Daoy (cell line): ENCODE results near the gene SH2D1B. TPM values are rescaled to one million over a fixed set of nuclear protein-coding genes. Genes with fewer than 3 reads are reported as not detected.

Experiments used
- DNase-seq: peaks from one replicate; pipeline ENCODE4 v3.0.0-alpha.2; 2015; ENCODE audit warnings: low read depth
- total RNA-seq: library from RNA; depleted of rRNA; stranded (reverse); fragments of >200 nt; shearing (Covaris generic); gene quantifications from 2 replicates; pipeline ENCODE4 v1.2.3, GENCODE V29; 2014

Gene SH2D1B
- total RNA-seq, 1 experiment from 2014 or later = 1.1 TPM

DNA sequence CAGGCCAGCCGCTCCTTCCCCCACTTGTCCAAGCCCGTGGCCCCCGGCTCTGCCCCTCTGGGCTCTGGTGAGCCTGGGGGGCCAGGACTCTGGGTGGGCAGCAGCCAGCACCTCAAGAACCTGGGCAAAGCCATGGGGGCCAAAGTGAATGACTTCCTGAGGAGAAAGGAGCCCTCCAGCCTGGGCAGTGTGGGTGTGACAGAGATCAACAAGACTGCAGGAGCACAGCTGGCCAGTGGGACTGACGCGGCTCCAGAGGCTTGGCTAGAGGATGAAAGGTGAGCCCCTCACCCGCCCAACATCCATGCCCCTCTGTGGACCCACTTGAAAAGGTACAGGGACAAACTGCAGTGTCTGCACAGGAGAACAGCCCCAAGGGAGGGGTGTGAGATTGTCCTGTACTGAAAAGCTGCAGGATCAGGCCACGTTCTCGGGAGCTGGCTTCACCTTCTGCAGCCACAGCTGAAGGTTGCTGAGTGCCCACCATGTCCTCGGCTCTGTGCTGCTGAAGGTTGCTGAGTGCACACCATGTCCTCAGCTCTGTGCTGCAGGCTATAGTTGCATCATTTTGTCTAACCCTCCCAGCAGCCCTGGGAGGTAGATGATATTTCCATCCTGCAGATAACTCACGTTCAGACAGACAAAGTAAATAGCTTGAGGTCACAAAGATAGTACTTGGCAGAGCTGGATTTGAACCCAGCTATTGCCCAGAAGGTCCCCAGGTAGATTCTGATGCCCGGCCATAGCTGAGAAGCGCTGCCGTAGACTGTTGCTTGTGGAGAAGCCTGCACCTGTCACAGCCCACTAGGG, 29.8 kb downstream of the SH2D1B start:
- no peak for DNase-seq

DNA sequence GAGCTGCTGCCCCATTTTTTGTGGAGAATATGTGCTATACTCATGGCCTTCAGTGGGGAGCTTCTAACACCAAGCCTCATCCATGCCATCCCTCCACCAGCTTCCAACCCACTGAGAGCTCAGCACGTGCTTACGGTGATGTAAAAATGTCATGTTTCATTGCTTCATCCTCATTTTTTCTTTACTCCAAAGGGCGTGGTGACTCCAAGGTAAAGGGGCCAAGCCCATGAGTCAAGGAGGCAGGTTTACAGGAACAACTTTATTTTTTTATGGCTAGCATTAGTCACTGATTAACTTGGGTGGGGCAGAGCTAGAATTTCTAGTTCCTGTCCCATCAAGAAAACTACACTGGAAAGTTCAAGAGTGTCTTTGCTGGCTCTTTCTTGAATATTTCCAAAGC, 30.6 kb downstream of the SH2D1B start, which contains the start of gene C1orf226:
TSS of gene C1orf226 (plus strand) at position 346 of the 400 bp plus-strand sequence. CDS start 174 bp downstream, outside the sequence.
- DNase-seq = no peak

DNA sequence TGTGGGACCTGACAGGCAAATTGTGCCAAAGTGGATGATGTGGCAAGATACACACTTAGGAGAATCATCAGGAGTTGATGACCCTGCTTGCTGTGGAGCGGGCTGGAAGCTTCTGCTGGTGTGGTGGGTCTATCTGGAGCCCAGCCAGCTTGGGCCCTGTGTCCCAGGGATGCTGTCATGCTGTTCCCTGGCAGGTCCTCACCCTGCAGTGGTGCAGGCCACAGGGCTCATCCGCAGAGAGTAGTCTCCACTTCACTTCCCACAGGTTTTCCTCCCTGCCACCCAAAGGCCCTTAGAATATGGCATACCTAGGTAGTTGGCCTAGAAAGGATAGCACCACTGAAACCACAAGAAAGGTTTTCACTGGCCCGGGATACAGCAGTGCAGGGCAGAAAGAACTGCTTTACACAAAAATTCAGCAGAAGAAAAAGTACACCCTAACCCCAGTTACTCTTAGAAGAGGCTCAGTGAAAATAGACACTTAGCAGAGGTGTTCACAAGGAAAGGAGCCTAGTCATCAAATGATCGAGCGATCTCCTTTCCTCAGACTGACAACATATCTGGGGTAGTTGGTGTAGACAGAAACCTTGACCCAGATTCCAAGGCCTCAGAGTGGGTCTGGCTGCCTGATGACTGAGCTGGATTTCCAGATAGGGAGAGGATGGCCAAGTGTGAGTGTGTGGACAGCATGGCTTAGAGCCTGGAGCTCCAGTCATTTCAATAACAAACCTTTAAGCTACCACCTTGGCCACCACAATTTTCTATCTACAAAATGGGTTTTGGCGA, 31.7 kb downstream of the SH2D1B start:
- peak; percentile 17 for DNase-seq

DNA sequence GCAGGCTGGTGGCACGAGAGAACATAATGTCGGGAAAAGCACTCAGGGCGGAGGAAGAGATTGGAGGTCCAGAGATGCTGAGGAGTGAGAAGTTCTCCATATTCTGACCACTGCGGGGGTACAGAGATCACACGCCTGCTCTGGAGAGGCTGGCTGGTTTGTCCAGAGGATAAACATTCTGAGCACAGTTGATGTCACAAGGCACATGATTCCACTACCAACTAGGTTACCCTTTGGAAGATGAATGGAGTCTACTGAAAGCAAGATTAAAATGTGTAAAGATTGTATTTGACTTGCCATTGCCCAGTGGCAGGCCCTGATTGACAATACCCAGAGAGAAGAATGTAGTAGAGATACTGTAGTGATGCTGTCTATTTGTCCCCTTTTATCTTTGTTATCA, 35.2 kb downstream of the SH2D1B start, which contains the start of gene SPATA46:
TSS of gene SPATA46 (minus strand) at position 164 of the 400 bp plus-strand sequence. CDS start at position 100, 64 bp downstream.
- DNase-seq = no peak

DNA sequence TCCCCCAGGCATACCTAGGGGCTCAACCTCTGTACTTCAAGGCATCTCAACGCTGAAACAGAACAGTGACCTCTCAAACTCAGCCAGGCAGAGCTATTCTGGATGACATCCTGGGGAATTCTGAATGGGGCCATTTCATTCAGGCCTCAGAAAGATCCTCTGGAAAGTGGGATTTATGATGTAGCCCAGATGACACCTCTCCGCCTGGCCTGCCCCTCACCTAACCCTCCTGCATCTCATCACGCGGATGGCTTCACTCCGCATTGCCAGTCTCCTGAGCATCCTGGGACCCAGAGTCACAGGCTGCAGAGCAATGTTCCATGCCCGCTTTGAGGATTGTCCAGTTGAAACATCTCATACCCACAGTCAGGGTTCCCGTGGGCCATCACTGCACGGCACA, 36.5 kb downstream of the SH2D1B start:
- no peak for DNase-seq

DNA sequence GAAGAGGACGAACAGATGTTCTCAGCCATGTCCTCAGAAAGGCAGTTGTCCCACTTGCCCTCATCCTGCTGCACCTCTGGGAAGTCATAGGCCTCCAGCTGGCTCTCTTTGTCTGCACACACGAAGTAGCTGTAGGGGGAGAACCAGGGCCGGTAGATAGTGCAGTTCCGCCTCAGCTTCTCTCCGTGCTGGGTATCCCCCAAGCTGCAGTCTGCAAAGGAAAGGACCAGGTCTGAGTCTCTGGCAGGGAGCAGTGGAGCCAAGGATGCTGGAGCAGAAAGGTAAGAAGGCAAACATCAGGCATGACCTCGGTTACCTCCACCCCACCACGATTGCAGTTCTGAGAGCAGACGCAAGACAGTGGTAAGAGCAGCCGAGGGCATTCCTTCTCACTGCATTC, 37.5 kb downstream of the SH2D1B start:
- no peak for DNase-seq

DNA sequence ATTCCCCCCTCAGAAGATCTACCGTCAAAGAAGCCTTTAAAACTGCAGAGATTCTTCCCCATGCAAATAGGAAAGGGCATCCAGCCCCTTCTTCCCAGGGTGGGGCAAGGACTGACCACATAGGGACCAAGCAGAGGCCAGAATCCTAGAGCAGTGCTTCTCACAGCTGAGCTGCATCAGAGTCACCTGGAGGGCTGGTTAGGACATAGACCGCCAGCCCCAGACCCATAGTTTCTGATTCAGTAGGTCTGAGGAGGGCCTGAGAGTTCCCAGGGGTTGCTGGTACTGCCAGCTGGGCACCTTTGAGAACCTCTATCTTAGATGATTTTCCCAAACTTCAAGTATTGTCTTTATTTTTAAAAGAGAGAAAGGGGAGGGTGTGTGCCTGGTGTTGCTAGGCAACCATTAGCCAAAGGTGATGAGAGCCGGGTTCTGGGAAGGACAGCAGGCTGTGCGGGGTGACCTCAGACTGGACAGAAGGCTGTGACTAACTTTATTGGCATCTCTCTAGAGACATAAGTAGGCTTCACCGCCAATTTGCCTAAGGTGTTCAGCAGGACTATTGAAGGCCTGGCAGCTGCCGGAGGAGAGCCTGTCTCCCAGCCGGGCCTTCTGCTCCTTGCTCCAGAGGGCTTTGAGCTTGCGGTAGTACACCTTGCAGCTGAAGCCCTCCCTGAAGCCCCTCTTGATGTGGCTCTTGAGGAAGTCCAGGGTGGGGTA, 38.2 kb downstream of the SH2D1B start:
- no peak for DNase-seq

DNA sequence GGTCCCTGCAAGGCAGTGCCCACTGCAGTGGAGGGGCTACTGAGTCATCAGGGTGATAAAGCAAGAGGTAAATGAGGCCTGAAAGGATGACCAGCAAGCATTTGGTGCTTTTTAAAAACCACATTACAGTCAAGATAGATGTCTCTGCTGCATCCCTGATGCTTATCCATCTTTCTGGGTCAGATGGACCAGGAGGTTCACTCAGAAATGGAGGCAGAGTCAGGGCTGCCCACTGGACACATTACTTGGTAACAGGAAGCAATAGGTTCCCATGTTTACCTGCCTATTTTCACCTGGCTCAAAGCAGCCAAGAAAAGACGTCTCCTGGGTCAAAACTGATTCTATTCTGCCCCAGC, 38.9 kb downstream of the SH2D1B start:
- DNase-seq = no peak

DNA sequence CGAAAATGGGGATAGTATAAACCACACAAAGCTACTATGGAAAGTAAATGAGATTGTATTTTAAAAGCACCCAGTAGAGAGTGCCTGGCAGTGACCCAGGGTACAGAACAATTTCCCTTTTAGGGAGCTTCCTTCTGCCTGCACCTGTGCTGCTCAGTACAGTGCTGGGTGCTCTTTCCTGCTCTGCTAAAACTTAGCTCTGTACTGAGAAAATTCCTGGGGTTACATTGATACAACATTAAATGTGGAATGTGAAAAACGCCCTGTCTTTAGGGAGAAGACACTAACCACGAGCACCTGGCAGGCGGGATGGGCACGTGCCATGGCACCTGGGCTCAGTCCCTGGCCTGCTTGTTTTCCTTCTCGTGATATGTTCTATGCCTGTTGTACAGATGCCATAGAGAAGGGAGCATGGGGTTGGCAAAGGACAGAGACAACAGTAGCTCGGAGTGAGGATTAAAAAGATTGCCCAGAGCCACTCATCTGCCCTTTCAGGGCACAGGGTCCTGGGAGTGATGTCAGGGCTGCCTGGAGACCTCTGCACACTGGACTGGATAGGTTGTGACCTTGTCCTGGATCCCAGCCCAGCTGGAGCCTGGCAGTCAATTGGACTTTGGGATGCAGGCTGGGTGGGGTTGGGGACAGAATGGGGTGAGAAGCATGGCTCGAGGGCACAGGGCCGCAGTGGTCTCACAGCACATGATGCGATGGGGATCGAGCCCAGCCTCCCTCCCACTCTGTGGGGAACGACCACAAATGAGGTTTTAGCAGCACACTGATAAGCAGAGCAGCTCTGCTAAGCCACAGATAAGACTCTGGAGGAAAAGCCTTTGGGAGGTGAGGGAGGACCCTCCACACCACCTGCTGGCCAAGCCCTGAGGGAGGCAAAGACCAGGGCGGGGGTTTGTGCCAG, 39.5 kb downstream of the SH2D1B start:
- DNase-seq = no peak

DNA sequence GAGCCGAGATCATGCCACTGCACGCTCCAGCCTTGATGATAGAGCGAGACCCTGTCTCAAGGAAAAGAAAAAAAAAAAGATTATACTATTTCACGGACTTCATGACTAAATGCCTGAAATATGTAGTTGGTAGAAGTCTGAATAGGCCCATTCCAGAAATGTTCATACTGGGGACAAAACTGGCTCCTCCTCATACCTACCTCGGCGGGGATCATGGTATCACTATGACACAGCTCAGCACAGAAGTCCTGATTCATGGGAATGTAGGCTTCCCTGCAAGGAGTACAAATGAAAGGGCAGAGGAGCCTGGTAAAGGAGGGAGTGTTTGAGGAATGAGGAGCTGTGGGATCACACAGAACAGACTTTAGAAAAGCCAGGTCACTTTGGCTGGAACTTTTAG, 40.3 kb downstream of the SH2D1B start:
- DNase-seq = no peak

DNA sequence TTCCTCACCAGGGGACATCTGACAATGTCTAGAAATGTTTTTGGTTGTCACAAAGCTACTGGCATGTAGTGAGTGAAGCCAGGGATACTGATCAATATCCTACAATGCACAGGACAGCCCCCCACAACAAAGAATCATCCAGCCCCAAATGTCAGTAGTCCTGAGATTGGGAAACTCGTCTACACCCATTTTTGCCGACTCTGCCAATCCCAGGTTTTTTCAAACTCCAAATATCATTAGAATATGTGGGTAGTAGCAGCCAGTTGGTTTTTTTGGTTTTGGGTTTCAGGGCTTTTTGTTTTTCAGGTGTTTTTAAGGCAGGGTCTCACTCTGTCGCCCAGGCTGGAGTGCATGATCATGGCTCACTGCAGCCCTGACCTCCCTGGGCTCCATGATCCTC, 41.2 kb downstream of the SH2D1B start:
- no peak for DNase-seq

DNA sequence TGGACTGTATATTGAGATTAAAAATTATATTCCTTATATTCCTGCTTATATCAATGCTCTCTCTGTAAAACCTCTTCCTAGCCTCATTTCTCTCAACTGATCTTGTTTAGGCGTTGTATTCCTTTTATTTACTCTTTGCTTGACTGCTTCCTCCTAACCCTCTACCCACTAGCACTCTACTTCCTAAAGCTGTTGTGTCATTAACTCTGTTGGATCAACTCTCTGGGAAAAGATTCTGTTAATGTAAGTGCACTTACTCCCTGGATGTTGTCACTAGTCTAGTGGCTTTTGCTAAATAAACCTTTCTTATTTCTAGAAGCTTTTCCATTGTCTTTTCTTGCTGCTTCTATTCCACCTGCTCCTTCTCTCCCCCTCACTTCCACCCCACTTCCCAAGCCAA, 41.8 kb downstream of the SH2D1B start:
- no peak for DNase-seq

DNA sequence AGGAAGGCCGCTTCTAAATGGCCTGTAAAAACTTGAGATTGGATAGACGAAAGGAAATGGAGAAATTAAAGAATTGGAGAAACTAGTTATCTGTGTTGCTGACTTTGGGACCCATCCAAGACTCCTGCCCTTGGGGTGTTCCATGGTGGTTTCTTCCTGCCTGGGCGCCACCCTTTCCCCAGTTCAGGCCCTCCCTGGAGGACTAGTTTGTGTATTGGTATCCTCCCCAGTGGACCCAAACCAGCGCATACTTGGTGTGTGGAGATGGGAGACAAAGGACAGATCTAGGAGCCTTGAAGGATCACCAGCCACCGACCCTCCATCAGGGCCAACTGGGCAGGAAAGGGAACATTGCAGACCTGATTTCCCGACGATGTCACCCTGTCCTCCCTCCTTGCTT, 42.4 kb downstream of the SH2D1B start:
- DNase-seq = no peak

DNA sequence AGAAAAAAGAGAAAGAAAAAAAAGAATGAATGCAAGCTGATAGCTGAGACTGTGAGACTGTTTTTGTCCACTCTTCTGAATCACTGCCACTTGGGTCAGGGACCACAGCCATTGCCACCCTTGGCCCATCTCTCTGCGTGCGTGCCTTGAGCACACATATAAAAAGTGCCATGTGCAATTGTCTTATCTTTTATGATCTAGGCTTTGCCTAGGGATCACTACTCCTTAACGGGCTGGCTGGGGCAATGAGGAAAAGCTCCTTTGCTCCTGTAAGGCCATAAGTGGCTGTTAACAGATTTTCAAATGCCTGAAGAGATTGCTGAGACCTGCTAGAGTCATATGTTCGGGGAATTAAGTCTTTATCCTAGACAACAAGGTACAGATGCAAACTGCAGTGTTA, 43.5 kb downstream of the SH2D1B start:
- no peak for DNase-seq

DNA sequence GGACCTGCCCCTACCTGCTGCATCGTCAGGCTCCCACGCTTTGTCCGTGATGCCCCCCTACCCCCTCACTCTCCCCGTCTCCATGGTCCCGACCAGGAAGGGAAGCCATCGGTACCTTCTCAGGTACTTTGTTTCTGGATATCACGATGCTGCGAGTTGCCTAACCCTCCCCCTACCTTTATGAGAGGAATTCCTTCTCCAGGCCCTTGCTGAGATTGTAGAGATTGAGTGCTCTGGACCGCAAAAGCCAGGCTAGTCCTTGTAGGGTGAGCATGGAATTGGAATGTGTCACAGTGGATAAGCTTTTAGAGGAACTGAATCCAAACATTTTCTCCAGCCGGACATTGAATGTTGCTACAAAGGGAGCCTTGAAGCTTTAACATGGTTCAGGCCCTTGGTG, 44.2 kb downstream of the SH2D1B start:
- no peak for DNase-seq

DNA sequence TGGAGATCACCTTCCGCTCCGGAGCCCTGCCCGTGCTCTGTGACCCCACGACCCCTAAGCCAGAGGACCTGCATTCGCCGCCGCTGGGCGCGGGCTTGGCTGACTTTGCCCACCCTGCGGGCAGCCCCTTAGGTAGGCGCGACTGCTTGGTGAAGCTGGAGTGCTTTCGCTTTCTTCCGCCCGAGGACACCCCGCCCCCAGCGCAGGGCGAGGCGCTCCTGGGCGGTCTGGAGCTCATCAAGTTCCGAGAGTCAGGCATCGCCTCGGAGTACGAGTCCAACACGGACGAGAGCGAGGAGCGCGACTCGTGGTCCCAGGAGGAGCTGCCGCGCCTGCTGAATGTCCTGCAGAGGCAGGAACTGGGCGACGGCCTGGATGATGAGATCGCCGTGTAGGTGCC, 44.9 kb downstream of the SH2D1B start:
- no peak for DNase-seq

DNA sequence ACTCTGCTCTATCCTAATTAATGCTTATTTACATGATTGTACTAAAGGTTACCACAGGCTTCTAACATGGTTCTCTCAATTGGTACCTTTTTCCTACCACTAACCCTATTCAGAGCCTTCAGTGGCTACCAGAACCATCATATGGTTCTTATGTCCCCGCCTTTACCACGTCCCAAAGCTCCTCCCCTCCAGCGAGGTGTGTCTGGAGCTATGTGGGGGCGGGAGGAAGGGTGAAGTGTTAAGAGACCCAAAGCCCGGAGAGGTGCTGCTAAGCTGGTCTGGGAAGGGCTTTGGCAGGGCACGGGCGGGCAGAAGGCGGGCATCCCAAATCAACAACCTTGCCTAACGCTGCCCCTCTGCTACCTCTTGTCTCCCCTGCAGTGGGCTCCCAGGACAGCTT, 45.3 kb downstream of the SH2D1B start:
- no peak for DNase-seq

DNA sequence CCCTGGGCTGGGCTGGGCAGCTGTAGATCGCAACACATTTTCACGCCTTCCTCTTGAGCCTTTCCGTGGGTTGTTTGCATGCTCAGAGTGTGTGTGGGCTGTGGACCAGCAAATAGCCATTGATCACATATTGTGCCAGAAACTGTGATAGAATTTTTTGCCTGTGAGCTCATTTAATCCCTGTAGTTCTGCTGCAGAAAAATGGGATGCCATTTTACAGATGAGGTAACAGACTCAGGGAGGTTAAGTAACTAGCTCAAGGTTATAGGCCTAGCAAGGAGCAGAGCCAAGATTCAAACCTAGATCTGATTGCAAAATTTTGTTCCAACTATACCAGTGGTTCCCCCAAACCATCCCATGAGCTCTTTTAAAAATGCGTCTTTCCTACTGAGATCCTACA, 45.8 kb downstream of the SH2D1B start:
- no peak for DNase-seq

DNA sequence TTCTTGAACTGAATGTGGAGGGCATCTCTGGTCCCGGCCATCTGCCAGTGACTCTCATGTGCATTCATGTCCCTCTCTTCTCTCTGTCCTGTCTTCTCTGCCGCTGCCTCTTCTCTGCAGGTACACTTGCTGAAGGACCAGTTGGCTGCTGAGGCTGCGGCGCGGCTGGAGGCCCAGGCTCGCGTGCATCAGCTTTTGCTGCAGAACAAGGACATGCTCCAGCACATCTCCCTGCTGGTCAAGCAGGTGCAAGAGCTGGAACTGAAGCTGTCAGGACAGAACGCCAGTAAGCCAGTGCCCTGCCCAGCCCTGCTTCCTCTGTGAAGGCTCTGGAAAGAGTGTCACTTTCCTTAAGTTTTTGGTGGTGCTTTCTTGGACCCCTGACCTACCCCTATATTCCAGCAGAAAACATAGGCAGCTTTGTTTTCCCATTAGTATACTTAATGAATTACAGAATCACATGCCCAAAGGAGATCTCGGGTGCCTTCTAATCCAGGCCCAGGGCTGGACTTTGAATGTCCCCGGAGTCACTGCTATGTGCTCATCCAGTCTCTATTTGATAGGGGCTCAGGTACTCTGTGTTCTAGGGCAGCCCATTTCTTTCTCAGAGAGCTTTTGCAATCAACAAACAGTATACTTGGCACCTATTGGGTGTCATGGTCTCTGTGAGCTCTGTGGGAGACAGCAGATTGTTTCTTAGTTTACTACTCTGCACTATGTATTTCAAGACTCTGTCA, 46.5 kb downstream of the SH2D1B start:
- DNase-seq = no peak

DNA sequence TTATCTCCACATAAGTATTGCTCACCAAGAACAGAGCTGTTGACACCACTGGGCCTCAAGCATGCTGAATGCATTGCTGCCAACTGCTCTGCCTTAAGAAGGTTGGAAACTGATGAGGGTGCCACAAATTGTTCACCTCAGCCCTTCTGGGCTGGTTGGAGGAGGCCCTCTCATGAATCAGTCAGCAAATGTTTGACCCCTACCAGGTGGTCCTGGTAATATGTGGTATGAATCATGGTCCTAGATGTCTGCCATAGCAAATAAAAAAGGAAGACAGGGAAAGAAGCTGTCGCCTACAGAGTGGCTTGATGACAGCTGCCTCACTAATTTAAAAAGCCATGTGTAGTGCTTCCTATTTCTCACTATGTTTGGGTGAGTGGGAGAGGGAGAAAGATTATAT, 47.4 kb downstream of the SH2D1B start:
- no peak for DNase-seq

DNA sequence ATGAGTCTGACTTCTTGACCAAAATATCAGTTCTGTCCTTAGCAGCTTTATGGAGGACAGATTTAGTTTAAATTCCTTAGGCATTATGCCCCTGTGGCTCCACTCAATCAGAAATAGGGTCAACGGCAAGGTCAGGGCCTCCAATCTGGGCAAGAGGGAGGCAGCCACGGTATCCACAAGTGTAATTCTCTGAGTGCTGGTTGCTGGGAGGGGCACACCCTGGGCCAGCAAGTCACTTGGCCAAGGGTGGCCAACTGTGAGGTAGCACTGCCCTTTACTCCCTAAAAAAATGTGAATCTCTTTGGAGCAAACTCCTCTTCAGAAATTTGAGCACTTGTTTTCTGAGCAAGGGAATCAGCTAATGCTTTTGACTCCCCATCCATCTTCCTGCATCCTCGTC, 48.1 kb downstream of the SH2D1B start:
- no peak for DNase-seq
